Measurements from ENCODE around the gene APOBEC3A.
"Not testable (repeated sequence)": the region's sequence is repeated elsewhere in the genome, so short reads cannot be mapped to it uniquely, and the experiment has no call there.

Gene APOBEC3A

GRCh38 chr22:38984224-38984623 is 26.8 kb downstream of the APOBEC3A start:
- no peak for DNase-seq

- DNase-seq: not testable (repeated sequence)
These were observed 27.7 kb downstream of the APOBEC3A start for GRCh38 chr22:38984784-38985757.

- no peak for DNase-seq
These were observed 29.2 kb downstream of the APOBEC3A start for GRCh38 chr22:38986629-38987028.

- no peak for DNase-seq
These were observed 29.9 kb downstream of the APOBEC3A start for GRCh38 chr22:38987171-38987895.

GRCh38 chr22:38989466-38989865 is 32.1 kb downstream of the APOBEC3A start:
- DNase-seq: no peak

GRCh38 chr22:38992871-38993371 is 35.5 kb downstream of the APOBEC3A start:
- not testable (repeated sequence) for DNase-seq

- DNase-seq: no peak
These were observed 38.7 kb downstream of the APOBEC3A start for GRCh38 chr22:38996105-38996504.

- no peak for DNase-seq
These were observed 40.1 kb downstream of the APOBEC3A start for GRCh38 chr22:38997518-38997917.

GRCh38 chr22:39003165-39003638 is 45.8 kb downstream of the APOBEC3A start:
- peak; percentile 47 for DNase-seq

GRCh38 chr22:39007177-39007576 is 49.8 kb downstream of the APOBEC3A start:
- no peak for DNase-seq

GRCh38 chr22:39008271-39008850 is 51.0 kb downstream of the APOBEC3A start:
- DNase-seq: not testable (repeated sequence)

- DNase-seq: no peak
These were observed 53.5 kb downstream of the APOBEC3A start for GRCh38 chr22:39010946-39011345.

All from NCI-H446 treated with DMSO at 0.1 percent for 48 hours (cell line).